Liver (tissue), 9 donors: ENCODE measurements around the gene COPS2. TPM values are rescaled to one million over a fixed set of nuclear protein-coding genes. Genes with fewer than 3 reads are reported as not detected.

Source experiments
- DNase-seq: peaks from one replicate; pipeline ENCODE4 v3.0.0-alpha.2; 2017; ENCODE audit warnings: low spot score
- H3K27ac ChIP-seq, 2 donors: one replicate each; pipeline ENCODE4 v1.7.0; 2013; ENCODE audit warnings: inconsistent platforms in 2 of 2, low read length in 2 of 2, control low read depth in 1 of 2, low read depth in 1 of 2, mild to moderate bottlenecking in 1 of 2
- H3K27me3 ChIP-seq, 4 donors: one replicate each; pipeline versions ENCODE4 v1.6.1 to v1.7.0; 2013; ENCODE audit warnings: low read length in 3 of 4, inconsistent platforms in 1 of 4, mild to moderate bottlenecking in 1 of 4, moderate library complexity in 1 of 4; ENCODE audit not compliant: control insufficient read depth in 4 of 4, insufficient read depth in 4 of 4
- H3K36me3 ChIP-seq, 4 donors: one replicate each; pipeline versions ENCODE4 v1.6.1 to v1.7.0; 2013; ENCODE audit warnings: low read length in 3 of 4, mild to moderate bottlenecking in 3 of 4, low read depth in 1 of 4, moderate library complexity in 1 of 4; ENCODE audit not compliant: control insufficient read depth in 4 of 4, insufficient read depth in 3 of 4
- H3K4me1 ChIP-seq, 4 donors: one replicate each; pipeline versions ENCODE4 v1.6.1 to v1.7.0; 2013; ENCODE audit warnings: low read length in 3 of 4, mild to moderate bottlenecking in 3 of 4, moderate library complexity in 1 of 4; ENCODE audit not compliant: control insufficient read depth in 4 of 4, insufficient read depth in 4 of 4
- H3K4me3 ChIP-seq, 3 donors: one replicate each; pipeline versions ENCODE4 v1.6.1 to v1.7.0; 2013; ENCODE audit warnings: low read length in 3 of 3, control low read depth in 1 of 3, low read depth in 1 of 3, mild to moderate bottlenecking in 1 of 3
- H3K9ac ChIP-seq, 2 donors: one replicate each; pipeline ENCODE4 v1.7.0; 2013; ENCODE audit warnings: low read length in 2 of 2, mild to moderate bottlenecking in 2 of 2, moderate library complexity in 2 of 2, control low read depth in 1 of 2, low read depth in 1 of 2
- H3K9me3 ChIP-seq, 4 donors: one replicate each; pipeline versions ENCODE4 v1.6.1 to v1.7.0; 2013; ENCODE audit warnings: low read length in 3 of 4; ENCODE audit not compliant: control insufficient read depth in 4 of 4
- FOXA2 ChIP-seq: IDR thresholded peaks from 2 replicates; pipeline ENCODE4 v1.6.1; 2016; ENCODE audit warnings: antibody characterized with exemption
- HNF4A ChIP-seq, 2 donors: conservative IDR thresholded peaks; 2 replicates each; pipeline ENCODE4 v1.6.1; 2016; ENCODE audit warnings: antibody characterized with exemption in 2 of 2, mild to moderate bottlenecking in 2 of 2
- HNF4G ChIP-seq: IDR thresholded peaks from 2 replicates; pipeline ENCODE4 v1.6.1; 2016; ENCODE audit warnings: antibody characterized with exemption
- JUND ChIP-seq, 2 donors: IDR thresholded peaks; 2 replicates each; pipeline ENCODE4 v1.6.1; 2016; ENCODE audit warnings: antibody characterized with exemption in 2 of 2
- NR2F2 ChIP-seq: IDR thresholded peaks from 2 replicates; pipeline ENCODE4 v1.6.1; 2016; ENCODE audit warnings: antibody characterized with exemption
- RAD21 ChIP-seq, 2 donors: IDR thresholded peaks; 2 replicates each; pipeline ENCODE4 v1.6.1; 2016; ENCODE audit warnings: antibody characterized with exemption in 2 of 2, mild to moderate bottlenecking in 2 of 2
- REST ChIP-seq: IDR thresholded peaks from 2 replicates; pipeline ENCODE4 v1.6.1; 2016; ENCODE audit warnings: antibody characterized with exemption, mild to moderate bottlenecking
- SP1 ChIP-seq: IDR thresholded peaks from 2 replicates; pipeline ENCODE4 v1.6.1; 2018; ENCODE audit warnings: antibody characterized with exemption, mild to moderate bottlenecking
- TAF1 ChIP-seq: conservative IDR thresholded peaks from 2 replicates; pipeline ENCODE4 v1.6.1; 2016; ENCODE audit warnings: antibody characterized with exemption, mild to moderate bottlenecking
- ZBTB33 ChIP-seq: IDR thresholded peaks from 2 replicates; pipeline ENCODE4 v1.6.1; 2016; ENCODE audit warnings: antibody characterized with exemption
- WGBS: extraction: QIAGEN DNeasy Blood & Tissue Kit; methylation state at CpG from one replicate; pipeline ENCODE4 v1.1.7; 2013; 5-methylcytosine and 5-hydroxymethylcytosine counted together
- polyA plus RNA-seq, 2 donors: library from polyadenylated mRNA; stranded (reverse) in 1 of 2; unstranded in 1 of 2; fragments of 200-250 nt in 1 of 2; fragments of >200 nt in 1 of 2; fragmentation: Nextera tagmentation in 1 of 2; extraction: Ambion mirVana in 1 of 2; gene quantifications; one replicate each; pipeline versions ENCODE4 v1.2.1 to v1.2.3, GENCODE V29; 2013 to 2015
- total RNA-seq, 2 donors: library from RNA; depleted of rRNA; stranded (reverse); fragments of >200 nt; gene quantifications; one replicate each; pipeline ENCODE4 v1.2.3, GENCODE V29; 2014
- TF ChIP-seq, protein P1 (sequence below): IDR thresholded peaks from 2 replicates; pipeline ENCODE4 v1.6.1; 2016; ENCODE audit warnings: antibody characterized with exemption
- TF ChIP-seq, protein P2 (sequence below): fragments of 150-350 bp; IDR thresholded peaks from 2 replicates; pipeline ENCODE4 v1.5.1; 2017; ENCODE audit warnings: improper control_type of control experiment, low read depth, low read length; ENCODE audit not compliant: missing input control
- donor health status: healthy.
- donor health status: healthy.
- donor health status: healthy.
- donor health status: healthy.
- donor health status: healthy.

Gene COPS2
- total and polyA plus RNA-seq, 4 donors, result 14.0 to 36.0 (median 25.5) TPM

- DNase-seq, result no peak
- Histone ChIP-seq H3K36me3 (peaks cover under 1 to 3% (median 2%) of the 10 kb centered on the region in 4 donors), H3K4me1 (peaks cover 1 to 13% (median 7%) of the 10 kb centered on the region in 4 donors), H3K4me3 (no peak overlapping the region), H3K27ac (no peak overlapping the region), H3K27me3 (no peaks in the 10 kb centered on the region), H3K9me3 (no peaks in the 10 kb centered on the region), H3K9ac (no peak overlapping the region)
- 76% methylated on average over 1 of the region's 1 CpG for WGBS
- TF ChIP-seq TAF1 (no peak), REST (no peak), ZBTB33 (no peak), FOXA2 (no peak), NR2F2 (no peak), RAD21 (IDR thresholded peaks at IDR 0.05) (no peak), HNF4A (conservative IDR thresholded peaks at IDR 0.05) (no peak)
Observed at GRCh38 chr15:49148298-49148697, 7.1 kb downstream of the COPS2 start.

GRCh38 chr15:49145651-49146609, 9.5 kb downstream of the COPS2 start:
- DNase-seq, result no peak
- 27% methylated on average over 3 of the region's 3 CpGs for WGBS
- no peaks in the 10 kb centered on the region for H3K27me3 ChIP-seq
- H3K4me3 ChIP-seq, result no peak overlapping the region
- TF ChIP-seq, protein P1, sequence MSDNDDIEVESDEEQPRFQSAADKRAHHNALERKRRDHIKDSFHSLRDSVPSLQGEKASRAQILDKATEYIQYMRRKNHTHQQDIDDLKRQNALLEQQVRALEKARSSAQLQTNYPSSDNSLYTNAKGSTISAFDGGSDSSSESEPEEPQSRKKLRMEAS, result no peak
- TF ChIP-seq FOXA2, result no peak
- TF ChIP-seq REST, result no peak
- TF ChIP-seq HNF4A (conservative IDR thresholded peaks at IDR 0.05), result no peak
- TF ChIP-seq TAF1, result no peak
- TF ChIP-seq JUND (IDR thresholded peaks at IDR 0.05), result no peak
- TF ChIP-seq SP1, result no peak
- no peak for TF ChIP-seq NR2F2
- no peak for TF ChIP-seq HNF4G
- TF ChIP-seq, protein P2, sequence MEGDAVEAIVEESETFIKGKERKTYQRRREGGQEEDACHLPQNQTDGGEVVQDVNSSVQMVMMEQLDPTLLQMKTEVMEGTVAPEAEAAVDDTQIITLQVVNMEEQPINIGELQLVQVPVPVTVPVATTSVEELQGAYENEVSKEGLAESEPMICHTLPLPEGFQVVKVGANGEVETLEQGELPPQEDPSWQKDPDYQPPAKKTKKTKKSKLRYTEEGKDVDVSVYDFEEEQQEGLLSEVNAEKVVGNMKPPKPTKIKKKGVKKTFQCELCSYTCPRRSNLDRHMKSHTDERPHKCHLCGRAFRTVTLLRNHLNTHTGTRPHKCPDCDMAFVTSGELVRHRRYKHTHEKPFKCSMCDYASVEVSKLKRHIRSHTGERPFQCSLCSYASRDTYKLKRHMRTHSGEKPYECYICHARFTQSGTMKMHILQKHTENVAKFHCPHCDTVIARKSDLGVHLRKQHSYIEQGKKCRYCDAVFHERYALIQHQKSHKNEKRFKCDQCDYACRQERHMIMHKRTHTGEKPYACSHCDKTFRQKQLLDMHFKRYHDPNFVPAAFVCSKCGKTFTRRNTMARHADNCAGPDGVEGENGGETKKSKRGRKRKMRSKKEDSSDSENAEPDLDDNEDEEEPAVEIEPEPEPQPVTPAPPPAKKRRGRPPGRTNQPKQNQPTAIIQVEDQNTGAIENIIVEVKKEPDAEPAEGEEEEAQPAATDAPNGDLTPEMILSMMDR, result peak; percentile 44
- TF ChIP-seq RAD21 (IDR thresholded peaks at IDR 0.05), result peak; percentile 71 to 73
- H3K4me1 ChIP-seq, result peaks cover 0 to 13% (median 4%) of the 10 kb centered on the region in 4 donors
- H3K9me3 ChIP-seq, result no peaks in the 10 kb centered on the region
- H3K36me3 ChIP-seq, result peaks cover 6 to 23% (median 18%) of the 10 kb centered on the region in 4 donors
- H3K9ac ChIP-seq, result no peak overlapping the region
- no peak overlapping the region for H3K27ac ChIP-seq
